Measurements from ENCODE around the gene OVOL2.
"Not testable (repeated sequence)": the region's sequence is repeated elsewhere in the genome, so short reads cannot be mapped to it uniquely, and the experiment has no call there.

OVOL2 gene

DNA sequence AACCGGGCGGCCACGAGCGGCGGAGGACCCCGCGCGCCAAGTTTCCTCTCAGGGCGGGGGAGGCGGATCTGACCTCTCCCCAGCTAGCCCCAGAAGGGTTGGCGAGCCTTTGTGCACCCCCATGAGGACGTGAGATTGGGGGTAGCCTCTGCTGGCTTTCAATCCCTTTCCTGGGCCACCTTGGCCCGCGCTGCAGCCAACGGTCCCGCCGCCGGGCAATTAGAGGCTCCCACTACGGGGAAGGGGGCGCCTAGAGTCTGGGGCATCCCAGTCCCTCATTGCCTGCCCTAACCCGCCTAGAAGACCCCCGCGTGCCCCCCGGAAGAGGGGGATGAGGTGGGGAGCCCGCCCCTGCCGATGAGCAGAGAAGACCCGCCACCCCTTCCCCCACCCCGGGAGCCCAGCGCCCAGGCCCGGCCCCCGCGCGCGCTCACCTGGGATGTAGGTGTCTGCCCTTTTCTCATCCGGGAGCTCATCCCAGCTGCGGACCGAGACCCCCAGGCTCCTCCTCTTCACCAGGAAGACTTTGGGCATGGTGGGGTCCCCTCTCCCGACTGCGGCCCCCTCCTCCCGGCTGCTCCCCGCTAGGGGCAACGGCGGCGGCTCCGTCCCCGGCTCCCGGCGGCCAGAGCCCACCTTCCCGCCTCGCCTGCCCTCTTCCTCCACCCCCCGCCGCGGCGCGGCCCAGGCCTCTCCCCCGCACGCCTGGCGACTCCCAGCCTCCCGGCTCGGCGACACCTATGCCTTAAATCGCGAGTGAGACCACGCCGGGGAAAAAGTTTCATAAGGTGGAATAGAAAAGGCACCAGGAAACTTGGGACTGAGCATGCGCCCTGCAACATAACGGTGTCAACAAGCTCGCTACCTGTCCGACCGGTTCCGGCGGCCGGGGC lies at the start of gene OVOL2:
Gene OVOL2, minus strand, starts transcription at position 816 of the 893 bp plus-strand sequence. Its CDS starts 282 bp downstream, at position 534.
- DNase-seq (ENCODE audit: low read depth in 2 of 2): no peak

DNA sequence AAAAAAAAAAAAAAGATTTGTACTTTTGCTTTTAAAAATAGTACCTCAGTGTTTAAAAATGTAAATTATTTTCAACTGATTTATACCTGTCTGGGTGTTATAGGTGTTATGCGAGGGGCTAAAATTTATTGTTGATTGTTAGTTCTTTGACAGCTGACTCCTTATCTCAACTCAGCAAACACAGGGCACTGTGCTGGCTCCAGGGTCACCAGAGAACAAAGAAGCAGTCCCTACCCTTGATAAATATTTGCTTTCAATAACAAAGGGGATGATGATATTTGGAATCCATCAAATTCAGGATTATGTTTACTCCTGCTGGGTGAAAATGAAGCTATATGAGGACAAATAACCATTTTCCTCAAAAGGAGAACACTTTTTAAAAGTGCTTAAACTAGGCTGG lies 45.8 kb upstream of the OVOL2 start:
- no peak for DNase-seq (ENCODE audit: low read depth in 2 of 2)

DNA sequence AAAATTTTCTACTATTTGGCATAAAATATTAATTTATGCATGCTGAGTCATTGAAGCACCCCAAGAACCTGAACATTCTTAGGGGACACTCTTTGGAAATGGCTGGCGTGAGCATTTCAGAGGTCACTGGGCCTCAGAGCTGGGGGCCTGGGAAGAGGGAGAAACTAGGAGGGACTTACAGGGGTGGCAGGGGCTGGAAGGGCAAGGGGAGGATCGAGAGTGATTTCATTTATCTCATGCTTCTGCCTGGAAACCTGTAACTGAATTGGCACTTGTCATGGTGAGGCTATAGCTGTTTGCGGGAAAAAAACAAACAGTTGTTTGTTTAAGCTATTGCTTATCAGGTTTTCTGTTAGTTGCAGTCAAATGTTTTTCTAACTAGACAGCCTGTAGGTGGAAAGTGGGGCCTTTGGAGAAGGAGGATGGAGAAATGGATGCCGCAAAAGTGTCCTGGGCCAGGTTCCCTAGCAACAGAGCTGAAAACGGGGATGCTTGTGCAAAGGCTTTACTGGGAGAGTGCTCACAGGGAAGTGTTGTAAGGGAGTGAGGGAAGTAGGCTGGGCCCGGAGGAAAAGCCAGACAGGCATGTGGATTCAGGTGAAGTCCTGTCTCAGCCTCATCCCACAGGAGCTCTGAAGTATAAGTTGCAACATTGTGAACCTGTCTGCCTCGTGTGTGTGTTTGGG lies 43.6 kb upstream of the OVOL2 start:
- no peak for DNase-seq (ENCODE audit: low read depth in 2 of 2)

DNA sequence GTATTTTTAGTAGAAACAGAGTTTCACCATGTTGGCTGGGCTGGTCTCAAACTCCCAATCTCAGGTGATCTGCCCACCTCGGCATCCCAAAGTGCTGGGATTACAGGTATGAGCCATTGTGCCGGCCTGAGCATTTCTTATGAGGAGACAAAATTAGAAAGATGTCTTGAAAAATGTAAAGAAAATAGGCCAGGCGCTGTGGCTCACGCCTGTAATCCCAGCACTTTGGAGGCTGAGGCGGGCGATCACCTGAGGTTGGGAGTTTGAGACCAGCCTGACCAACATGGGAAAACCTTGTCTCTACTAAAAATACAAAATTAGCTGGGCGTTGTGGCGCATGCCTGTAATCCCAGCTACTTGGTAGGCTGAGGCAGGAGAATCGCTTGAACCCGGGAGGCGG lies 42.9 kb upstream of the OVOL2 start:
- not testable (repeated sequence) for DNase-seq (ENCODE audit: low read depth in 2 of 2)

DNA sequence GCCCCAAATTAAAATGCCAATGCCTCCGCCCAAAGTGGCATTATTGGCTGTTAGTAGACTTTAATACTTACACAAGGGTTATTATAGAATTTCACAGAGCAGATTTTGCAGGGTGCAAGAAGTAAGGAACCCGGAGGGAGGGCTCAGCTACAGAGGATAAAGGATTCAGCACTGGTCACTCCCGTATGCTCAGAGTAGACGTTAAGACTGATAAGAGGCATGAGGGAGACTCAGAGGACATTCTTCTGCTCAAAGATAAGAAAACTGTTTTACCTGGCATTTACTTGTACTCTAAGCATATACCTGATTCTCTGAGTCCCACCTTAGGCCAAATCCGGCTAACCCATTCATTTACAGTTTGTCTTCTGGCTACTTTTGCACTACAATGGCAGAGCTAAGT lies 36.5 kb upstream of the OVOL2 start:
- DNase-seq (ENCODE audit: low read depth in 2 of 2): no peak

DNA sequence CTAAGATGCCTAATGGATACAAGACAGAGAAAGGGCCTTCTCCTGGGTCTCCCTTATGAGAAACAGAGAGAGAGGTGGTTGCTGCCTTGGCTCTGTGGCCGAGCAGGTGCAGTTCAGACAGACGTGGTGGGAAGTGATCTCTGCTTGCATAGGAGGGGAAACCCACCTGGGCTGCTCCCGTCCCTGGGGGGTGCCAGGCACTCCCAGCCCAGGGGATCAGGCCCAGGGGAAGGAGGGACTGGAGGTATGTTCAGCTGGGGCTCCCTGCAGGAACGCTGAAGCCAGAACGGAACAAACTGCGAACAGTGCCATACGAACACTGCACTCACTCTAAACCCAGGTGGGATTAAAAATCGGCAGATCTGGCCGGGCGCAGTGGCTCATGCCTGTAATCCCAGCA lies 35.7 kb upstream of the OVOL2 start:
- no peak for DNase-seq (ENCODE audit: low read depth in 2 of 2)

DNA sequence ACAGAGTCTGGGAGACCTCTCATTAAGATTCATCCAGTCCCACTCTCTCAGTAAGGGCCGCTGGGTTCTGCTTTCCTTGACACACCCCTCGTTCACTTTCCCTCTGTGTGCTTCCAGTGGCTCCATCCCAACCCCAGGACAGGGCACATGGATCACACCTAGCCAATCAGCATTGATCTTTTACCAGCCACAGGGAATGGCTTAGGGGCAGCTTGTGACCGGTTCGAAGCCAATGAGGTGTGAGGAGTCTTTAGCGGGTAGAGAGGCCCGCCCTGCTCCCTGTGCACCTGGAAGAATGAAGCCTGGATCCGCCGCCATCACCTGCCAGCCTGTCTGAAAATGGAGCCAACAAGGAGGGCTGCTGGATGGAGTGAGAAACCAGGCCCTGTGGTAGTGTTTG lies 35.2 kb upstream of the OVOL2 start:
- DNase-seq (ENCODE audit: low read depth in 2 of 2): no peak

DNA sequence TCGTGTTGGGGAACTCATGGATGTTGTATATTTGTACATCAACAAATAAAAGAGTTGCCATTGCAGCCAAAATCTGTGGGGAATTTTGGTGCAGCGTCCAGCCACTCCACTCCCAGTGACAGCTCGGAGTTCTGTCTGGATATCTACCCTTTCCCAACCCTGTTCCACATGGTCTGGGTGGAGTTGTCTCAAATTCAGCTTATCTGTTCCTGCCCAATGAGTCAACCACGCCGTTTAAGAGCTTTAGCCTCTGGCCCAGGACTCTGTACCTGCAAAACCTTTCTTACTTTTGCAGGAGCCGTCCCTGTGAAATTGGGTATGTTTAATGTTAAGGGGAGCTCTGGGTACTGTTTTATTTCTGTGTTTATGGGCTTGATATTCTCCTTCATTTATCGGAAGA lies 33.9 kb upstream of the OVOL2 start:
- DNase-seq (ENCODE audit: low read depth in 2 of 2): no peak

DNA sequence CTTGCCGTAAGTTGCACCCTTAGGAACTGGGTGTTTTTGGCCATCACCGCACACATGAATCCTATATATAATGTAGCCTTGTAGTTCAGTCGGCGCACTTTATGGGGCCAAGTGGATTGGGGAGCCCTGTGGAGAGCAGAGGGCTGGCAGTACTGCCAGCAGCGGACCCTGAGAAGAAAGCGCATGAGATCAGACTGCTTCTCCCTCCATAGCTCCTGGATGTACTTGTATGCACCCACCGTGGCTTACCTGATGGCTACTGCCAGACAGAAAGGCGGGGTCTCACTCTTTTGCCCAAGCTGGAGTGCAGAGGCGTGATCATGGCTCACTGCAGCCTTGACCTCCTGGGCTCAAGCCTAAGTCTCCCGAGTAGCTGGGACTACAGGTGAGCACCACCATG lies 32.8 kb upstream of the OVOL2 start:
- DNase-seq (ENCODE audit: low read depth in 2 of 2): no peak

DNA sequence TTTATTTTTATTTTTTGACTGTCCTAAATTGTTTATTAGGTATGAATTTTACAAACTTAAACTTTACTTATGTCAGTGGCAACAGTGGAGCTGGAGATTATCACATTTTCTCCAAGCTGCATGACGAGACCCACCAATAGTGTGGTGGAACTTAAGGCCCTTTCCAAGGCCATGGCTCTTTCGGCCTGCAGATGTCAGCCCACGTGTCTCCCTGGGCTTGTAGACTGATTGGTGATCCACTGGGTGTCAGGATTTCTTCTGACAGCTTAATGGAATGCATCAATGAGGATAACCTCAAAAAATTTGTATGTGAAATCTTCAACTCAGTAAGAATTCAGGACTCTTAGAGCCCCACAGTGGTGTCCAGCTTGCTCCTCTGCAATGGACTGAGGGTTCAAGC lies 32.3 kb upstream of the OVOL2 start:
- DNase-seq (ENCODE audit: low read depth in 2 of 2): no peak

DNA sequence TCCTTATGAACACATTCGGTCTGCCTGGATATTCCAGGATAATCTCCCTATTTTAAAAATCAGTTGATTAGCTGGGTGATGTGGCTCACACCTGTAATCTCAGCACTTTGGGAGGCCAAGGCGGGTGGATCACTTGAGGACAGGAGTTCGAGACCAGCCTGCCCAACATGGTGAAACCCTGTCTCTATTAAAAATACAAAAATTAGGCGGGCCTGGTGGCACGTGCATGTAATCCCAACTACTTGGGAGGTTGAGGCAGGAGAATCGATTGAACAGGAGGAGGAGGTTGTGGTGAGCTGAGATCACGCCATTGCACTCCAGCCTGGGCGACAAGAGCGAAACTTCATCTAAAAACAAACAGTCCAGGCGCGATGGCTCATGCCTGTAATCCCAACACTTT lies 31.1 kb upstream of the OVOL2 start:
- DNase-seq (ENCODE audit: low read depth in 2 of 2): not testable (repeated sequence)

DNA sequence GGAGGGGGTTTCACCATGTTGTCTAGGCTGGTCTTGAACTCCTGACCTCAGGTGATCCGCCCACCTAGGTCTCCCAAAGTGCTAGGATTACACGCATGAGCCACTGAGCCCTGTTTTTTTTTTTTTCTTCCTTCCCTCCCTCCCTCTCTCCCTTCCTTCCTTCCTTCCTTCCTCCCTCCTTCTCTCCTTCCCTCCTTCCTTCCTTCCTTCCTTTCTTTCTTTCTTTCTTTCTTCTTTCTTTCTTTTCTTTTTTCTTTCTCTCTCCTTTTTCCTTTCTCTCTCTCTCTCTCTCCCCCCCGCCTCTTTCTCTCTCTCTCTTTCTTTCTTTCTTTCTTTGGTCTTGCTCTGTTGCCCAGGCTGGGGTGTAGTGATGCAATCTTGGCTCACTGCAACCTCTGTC lies 30.6 kb upstream of the OVOL2 start:
- DNase-seq (ENCODE audit: low read depth in 2 of 2): not testable (repeated sequence)

DNA sequence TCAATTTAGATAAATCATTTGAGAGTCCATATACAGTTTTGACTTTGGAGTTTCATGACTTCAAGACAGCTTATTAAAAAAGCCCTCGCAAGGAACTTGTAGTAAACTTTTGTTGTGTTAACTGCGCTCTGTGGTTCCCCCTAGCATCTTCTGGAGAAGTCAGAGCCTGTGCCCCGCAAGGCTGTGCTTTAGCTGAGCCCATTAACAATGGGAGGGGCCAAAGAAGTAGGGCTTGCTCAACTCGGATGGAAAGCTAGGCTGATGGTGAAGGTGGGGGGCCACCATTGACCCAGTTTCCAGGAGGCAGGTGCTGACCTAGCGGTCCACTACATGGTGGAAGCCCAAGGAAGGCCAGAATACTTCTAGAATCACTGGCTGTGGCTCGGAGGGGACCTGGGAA lies 29.3 kb upstream of the OVOL2 start:
- no peak for DNase-seq (ENCODE audit: low read depth in 2 of 2)

DNA sequence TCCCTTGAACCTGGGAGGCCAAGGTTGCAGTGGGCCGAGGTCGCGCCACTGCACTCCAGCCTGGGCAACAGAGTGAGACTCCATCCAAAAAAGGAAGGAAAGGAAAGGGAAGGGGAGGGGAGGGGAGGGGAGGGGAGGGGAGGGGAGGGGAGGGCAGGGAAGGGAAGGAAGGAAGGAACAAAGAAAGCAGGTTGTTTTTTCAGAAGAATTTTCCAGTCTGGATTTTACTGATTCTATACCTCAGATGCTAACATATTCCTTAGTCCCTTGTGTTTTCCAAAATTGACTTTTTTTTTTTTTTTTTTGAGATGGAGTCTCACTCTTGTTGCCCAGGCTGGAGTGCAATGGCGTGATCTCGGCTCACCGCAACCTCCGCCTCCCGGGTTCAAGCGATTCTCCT lies 23.1 kb upstream of the OVOL2 start:
- not testable (repeated sequence) for DNase-seq (ENCODE audit: low read depth in 2 of 2)

DNA sequence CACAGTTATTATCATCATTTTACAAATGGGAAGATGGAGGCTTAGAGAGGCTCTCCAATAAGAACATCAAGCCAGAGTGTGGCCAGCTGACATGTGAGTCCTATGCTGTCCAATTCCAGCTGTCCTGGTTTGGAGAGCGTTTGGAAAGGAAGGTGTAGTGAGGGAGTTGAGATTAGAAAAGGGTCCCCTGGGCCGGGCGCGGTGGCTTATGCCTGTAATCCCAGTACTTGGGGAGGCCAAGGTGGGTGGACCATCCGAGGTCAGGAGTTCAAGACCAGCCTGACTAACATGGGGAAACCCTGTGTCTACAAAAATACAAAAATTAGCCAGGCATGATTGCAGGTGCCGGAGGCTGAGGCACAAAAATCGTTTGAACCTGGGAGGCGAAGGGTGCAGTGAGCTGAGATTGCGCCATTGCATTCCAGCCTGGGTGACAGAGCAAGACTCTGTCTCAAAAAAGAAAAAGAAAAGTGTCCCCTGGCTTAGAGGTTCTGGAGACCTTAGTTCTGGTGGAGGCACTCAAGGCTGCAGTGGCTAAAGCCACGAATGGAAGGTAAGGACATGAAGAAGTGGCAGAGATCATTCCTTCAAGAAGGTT lies 22.1 kb upstream of the OVOL2 start:
- no peak for DNase-seq (ENCODE audit: low read depth in 2 of 2)

DNA sequence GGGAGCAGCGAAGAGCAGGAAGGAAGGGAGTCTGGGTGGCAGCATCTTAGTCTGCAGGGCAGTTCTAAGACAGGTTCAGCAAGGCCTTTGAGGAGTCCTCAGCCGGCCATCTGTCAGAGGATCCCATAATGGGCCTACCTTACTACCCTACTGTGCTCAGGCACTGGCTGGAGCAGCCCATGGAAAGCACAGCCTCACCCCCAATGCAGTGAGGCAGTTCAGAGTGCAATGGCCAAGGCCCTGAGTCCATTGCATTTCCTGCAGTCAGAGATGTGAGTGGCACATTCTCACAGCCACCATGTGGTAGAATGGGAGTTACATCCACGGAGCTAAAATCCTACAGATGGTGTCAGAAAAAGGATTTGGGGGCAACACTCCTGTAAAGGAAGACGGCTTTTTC lies 19.4 kb upstream of the OVOL2 start:
- DNase-seq (ENCODE audit: low read depth in 2 of 2): no peak

DNA sequence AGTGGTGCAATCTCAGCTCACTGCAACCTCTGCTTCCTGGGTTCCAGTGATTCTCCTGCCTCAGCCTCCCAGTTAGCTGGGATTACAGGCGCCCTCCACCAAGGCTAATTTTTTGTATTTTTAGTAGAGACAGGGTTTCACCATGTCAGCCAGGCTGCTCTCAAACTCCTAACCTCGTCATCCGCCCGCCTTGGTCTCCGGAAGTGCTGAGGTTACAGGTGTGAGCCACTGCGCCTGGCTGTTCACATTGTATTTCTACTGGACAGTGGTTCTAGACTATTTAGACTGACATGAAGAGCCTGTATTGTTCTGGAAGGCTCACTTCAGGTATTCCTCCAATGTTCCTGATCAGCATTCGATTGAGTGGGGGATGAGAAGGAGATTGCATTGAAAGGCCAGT lies 14.8 kb upstream of the OVOL2 start:
- no peak for DNase-seq (ENCODE audit: low read depth in 2 of 2)

DNA sequence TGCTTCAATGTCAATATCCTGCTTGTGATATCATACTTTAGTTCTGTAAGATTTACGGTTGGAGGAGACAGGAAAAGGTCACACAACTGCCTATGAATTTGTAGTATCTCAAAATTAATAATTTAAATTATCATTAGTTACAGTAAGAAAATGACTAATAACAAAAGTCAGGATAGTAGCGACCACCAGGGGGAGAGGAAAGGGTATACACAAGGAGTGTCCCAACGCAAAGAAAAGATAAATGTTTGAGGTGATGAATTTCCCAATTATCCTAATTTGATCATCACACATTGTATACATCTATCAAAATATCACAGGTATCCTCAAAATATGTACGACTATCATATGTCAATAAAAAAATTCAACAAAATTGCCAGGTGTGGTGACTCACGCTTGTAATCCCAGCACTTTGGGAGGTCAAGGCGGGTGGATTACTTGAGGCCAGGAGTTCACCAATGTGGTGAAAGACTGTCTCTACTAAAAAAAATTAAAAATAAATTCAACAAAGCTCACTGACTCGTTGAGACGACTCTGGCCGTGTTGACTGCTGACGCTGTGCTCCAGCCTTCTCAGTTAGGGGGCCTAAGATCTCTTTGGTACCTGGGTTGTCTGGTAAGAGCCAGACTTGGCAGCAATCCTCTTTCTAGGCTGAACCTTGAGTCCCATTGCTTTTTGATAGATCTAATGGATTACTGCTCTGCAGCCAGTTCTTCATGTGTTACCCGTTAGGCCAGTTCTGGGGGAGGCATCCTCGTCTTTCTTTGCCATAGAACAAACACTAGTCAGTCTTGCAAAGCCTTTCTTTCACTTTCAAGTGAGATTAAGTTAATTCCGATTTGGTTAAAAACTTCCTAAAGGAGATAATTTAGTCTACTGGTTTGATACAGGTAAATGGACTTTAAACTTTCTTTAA lies 9.0 kb upstream of the OVOL2 start:
- no peak for DNase-seq (ENCODE audit: low read depth in 2 of 2)

DNA sequence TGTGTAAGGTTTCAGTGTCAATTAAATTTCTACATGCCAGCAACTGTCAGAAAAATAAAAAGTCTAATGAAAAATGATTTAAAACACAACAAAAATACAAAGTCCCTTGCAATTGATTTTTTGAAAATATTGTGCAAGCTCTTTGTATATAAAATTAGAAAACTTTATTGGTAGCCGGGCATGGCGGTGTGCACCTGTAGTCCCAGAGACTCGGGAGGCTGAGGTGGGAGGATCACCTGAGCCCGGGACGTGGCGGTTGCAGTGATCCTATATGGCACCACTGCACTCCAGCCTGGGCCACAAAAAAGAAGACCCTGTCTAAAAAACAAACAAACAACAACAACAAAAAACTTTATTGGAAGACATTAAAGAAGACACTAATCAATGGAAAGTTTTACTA lies 6.0 kb upstream of the OVOL2 start:
- DNase-seq (ENCODE audit: low read depth in 2 of 2): no peak

DNA sequence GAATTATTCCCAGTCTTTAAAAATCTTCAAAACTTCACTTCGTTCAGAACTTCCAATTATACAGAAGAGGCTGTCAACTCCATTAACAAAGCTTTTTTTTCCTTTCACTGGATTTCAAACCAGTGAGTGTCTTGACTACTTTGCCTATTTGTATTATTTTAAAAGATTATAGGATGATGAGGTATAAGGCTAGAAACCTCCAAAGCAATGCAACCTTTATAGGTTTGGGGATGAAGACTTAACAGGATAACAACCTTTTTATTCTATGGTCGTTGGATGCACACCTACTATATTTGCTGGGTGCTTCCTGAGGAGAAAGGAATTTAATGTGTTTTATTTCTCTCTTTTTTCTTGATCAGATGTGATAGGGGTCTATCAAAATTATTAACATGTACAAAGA lies 1.9 kb upstream of the OVOL2 start:
- DNase-seq (ENCODE audit: low read depth in 2 of 2): no peak

DNA sequence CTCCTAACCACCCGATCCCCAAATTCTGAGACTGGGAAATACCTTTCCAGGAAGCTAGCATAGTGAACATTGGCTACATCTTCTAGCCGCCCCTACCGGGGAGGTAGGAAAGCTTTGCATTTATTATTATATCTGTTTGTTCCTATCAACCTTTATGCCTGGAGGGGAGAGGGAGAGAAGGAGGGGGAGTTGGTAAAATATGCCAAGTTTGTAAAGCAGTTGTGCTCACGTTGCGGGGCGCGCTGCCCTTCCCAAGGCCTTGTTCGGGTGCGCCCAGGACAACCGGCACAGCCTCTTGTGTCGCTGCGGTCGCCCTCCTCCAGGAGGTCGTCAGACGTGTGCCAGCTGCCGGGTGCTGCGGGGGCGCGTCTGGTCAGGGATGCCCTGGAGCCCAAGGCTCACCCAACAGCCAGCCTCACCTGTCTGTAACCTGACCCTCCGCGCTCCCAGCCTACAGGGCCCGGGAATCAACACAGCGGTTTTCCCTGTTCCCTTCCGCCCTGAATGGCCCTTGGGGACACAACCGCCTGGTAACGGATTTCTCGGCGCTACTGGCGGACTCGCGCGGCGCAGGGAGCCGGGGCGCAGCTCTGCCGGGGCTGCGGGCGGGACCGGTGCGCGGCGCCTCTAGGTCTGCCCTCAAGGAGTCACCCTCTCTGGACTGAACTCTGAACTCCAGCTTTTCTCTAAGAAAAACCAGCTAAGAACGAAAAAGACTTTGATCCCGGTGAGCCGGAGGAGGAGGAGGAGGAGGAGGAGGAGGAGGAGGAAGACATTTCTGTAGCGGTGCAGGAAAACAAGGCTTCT lies 1.1 kb upstream of the OVOL2 start:
- DNase-seq (ENCODE audit: low read depth in 2 of 2): no peak
